IMR-90 (cell line): ENCODE measurements around the gene PIP5K1A. TPM values are rescaled to one million over a fixed set of nuclear protein-coding genes. Genes with fewer than 3 reads are reported as not detected.

Source experiments
- ATAC-seq: fragments of 200-7000 bp; cut with Tn5 transposase; 2 replicates; pipeline ENCODE4 v1.9.1; 2020; ENCODE audit warnings: low read depth, mild to moderate bottlenecking, moderate library complexity
- BruUV-seq: library from RNA; stranded (reverse); fragments of 400-500 nt; replicated peaks from 2 replicates; lab custom pipeline; 2021; lab: Mats Ljungman, UMichigan
- CTCF ChIA-PET: fragments of 300-600 bp; formaldehyde crosslinking; extraction: SDS; loops from one replicate; lab custom pipeline; 2021; ENCODE audit warnings: antibody characterized with exemption; lab: Yijun Ruan, JAX
- POLR2A ChIA-PET: fragments of 300-600 bp; sonication (Branson Sonifier 250); formaldehyde crosslinking; loops from one replicate; lab custom pipeline; 2022; ENCODE audit warnings: antibody characterized with exemption; ENCODE audit not compliant: unreplicated experiment; lab: Charles Lee
- DNase-seq: peaks from one replicate; pipeline ENCODE4 v3.0.0; 2013
- H2AFZ ChIP-seq: replicated peaks from 2 replicates; pipeline ENCODE3; 2013; ENCODE audit warnings: low read length, mild to moderate bottlenecking; ENCODE audit not compliant: poor library complexity
- H2AK5ac ChIP-seq: 2 replicates; pipeline ENCODE4 v1.6.1; 2013; ENCODE audit warnings: low read depth, low read length, inconsistent platforms
- H2AK9ac ChIP-seq: replicated peaks from 2 replicates; pipeline ENCODE3; 2013; ENCODE audit warnings: mild to moderate bottlenecking, low read depth, low read length, moderate library complexity; ENCODE audit not compliant: poor library complexity
- H2BK120ac ChIP-seq: 2 replicates; pipeline ENCODE4 v1.6.1; 2013; ENCODE audit warnings: low read depth, low read length, inconsistent platforms
- H2BK15ac ChIP-seq: 3 replicates; pipeline ENCODE4 v1.6.1; 2013; ENCODE audit warnings: low read depth, low read length, inconsistent platforms
- H2BK20ac ChIP-seq: 2 replicates; pipeline ENCODE4 v1.6.1; 2013; ENCODE audit warnings: low read depth, mild to moderate bottlenecking, inconsistent platforms, low read length, moderate library complexity
- H2BK5ac ChIP-seq: 2 replicates; pipeline ENCODE4 v1.6.1; 2013; ENCODE audit warnings: mild to moderate bottlenecking, low read depth, low read length, inconsistent platforms; ENCODE audit not compliant: poor library complexity, severe bottlenecking
- H3K14ac ChIP-seq: replicated peaks from 2 replicates; pipeline ENCODE4 v1.6.1; 2013; ENCODE audit warnings: low read depth, low read length, inconsistent platforms
- H3K18ac ChIP-seq: 2 replicates; pipeline ENCODE4 v1.6.1; 2013; ENCODE audit warnings: low read depth, low read length, control low read depth
- H3K23ac ChIP-seq: 2 replicates; pipeline ENCODE4 v1.6.1; 2013; ENCODE audit warnings: low read depth, low read length, inconsistent platforms
- H3K27ac ChIP-seq: 2 replicates; pipeline ENCODE4 v1.5.1; 2013; ENCODE audit warnings: mild to moderate bottlenecking, control low read depth, low read length; ENCODE audit not compliant: insufficient read depth
- H3K27me3 ChIP-seq: 2 replicates; pipeline ENCODE4 v1.6.1; 2013; ENCODE audit warnings: low read length; ENCODE audit not compliant: control insufficient read depth, insufficient read depth
- H3K36me3 ChIP-seq: 2 replicates; pipeline ENCODE4 v1.6.1; 2013; ENCODE audit warnings: low read length, mixed read lengths; ENCODE audit not compliant: control insufficient read depth, insufficient read depth
- H3K4ac ChIP-seq: 2 replicates; pipeline ENCODE4 v1.6.1; 2013; ENCODE audit warnings: low read depth, low read length, inconsistent platforms
- H3K4me1 ChIP-seq: 2 replicates; pipeline ENCODE4 v1.6.1; 2013; ENCODE audit warnings: low read length, mixed read lengths; ENCODE audit not compliant: control insufficient read depth, insufficient read depth
- H3K4me2 ChIP-seq: 2 replicates; pipeline ENCODE4 v1.6.1; 2013; ENCODE audit warnings: low read depth, mild to moderate bottlenecking, control low read depth, low read length, moderate library complexity
- H3K4me3 ChIP-seq: 2 replicates; pipeline ENCODE4 v1.5.1; 2013; ENCODE audit warnings: low read depth, mild to moderate bottlenecking, control low read depth, low read length, moderate library complexity; ENCODE audit not compliant: insufficient read depth
- H3K56ac ChIP-seq: 2 replicates; pipeline ENCODE4 v1.6.1; 2013; ENCODE audit warnings: low read length, inconsistent platforms; ENCODE audit not compliant: insufficient read depth; ENCODE audit errors: extremely low read depth
- H3K79me1 ChIP-seq, 2 experiments: 2 replicates each; pipeline ENCODE4 v1.6.1; 2013; ENCODE audit warnings: low read length in 2 of 2, inconsistent platforms in 1 of 2, low read depth in 1 of 2
- H3K9ac ChIP-seq: 2 replicates; pipeline ENCODE4 v1.6.1; 2013; ENCODE audit warnings: low read depth, low read length, control low read depth
- H3K9me1 ChIP-seq: 2 replicates; pipeline ENCODE4 v1.6.1; 2013; ENCODE audit warnings: low read length, inconsistent platforms; ENCODE audit not compliant: insufficient read depth
- H3K9me3 ChIP-seq: 2 replicates; pipeline ENCODE4 v1.6.1; 2013; ENCODE audit warnings: low read length; ENCODE audit not compliant: control insufficient read depth, insufficient read depth
- H4K20me1 ChIP-seq: 2 replicates; pipeline ENCODE4 v1.6.1; 2013; ENCODE audit warnings: low read length, inconsistent platforms; ENCODE audit not compliant: insufficient read depth
- H4K5ac ChIP-seq: 2 replicates; pipeline ENCODE4 v1.6.1; 2013; ENCODE audit warnings: mild to moderate bottlenecking, low read depth, low read length, control low read depth
- H4K8ac ChIP-seq, 2 experiments: 2 replicates each; pipeline ENCODE4 v1.6.1; 2013; ENCODE audit warnings: low read depth in 2 of 2, low read length in 2 of 2, control low read depth in 1 of 2, inconsistent platforms in 1 of 2
- H4K91ac ChIP-seq: 2 replicates; pipeline ENCODE4 v1.6.1; 2013; ENCODE audit warnings: low read depth, low read length, inconsistent platforms; ENCODE audit not compliant: insufficient read depth
- BHLHE40 ChIP-seq: fragments of 150-350 bp; IDR thresholded peaks from 2 replicates; pipeline ENCODE4 v1.6.1; 2016; ENCODE audit warnings: mild to moderate bottlenecking, low read depth, low read length
- CEBPB ChIP-seq: IDR thresholded peaks from 2 replicates; pipeline ENCODE4 v1.6.1; 2012; ENCODE audit warnings: low read depth, low read length, improper control_type of control experiment
- CHD1 ChIP-seq: IDR thresholded peaks from 2 replicates; pipeline ENCODE4 v1.6.1; 2012; ENCODE audit warnings: low read depth, low read length, improper control_type of control experiment
- FOS ChIP-seq: fragments of 150-350 bp; IDR thresholded peaks from 2 replicates; pipeline ENCODE4 v1.6.1; 2016; ENCODE audit warnings: low read depth, low read length
- MAFK ChIP-seq: IDR thresholded peaks from 2 replicates; pipeline ENCODE4 v1.6.1; 2012; ENCODE audit warnings: low read depth, low read length, improper control_type of control experiment
- MAZ ChIP-seq: IDR thresholded peaks from 2 replicates; pipeline ENCODE4 v1.6.1; 2012; ENCODE audit warnings: low read depth, mild to moderate bottlenecking, low read length, improper control_type of control experiment, moderate library complexity, borderline replicate concordance
- MXI1 ChIP-seq: IDR thresholded peaks from 2 replicates; pipeline ENCODE4 v1.6.1; 2012; ENCODE audit warnings: low read depth, mild to moderate bottlenecking, low read length, moderate library complexity, borderline replicate concordance
- NFE2L2 ChIP-seq: fragments of 150-350 bp; IDR thresholded peaks from 2 replicates; pipeline ENCODE4 v1.6.1; 2016; ENCODE audit warnings: low read depth, mild to moderate bottlenecking, low read length
- POLR2A ChIP-seq: IDR thresholded peaks from 2 replicates; pipeline ENCODE4 v1.6.1; 2012; ENCODE audit warnings: mild to moderate bottlenecking, low read depth, low read length
- RAD21 ChIP-seq: IDR thresholded peaks from 2 replicates; pipeline ENCODE4 v1.6.1; 2012; ENCODE audit warnings: low read length, improper control_type of control experiment
- RCOR1 ChIP-seq: IDR thresholded peaks from 2 replicates; pipeline ENCODE4 v1.6.1; 2012; ENCODE audit warnings: mild to moderate bottlenecking, low read length, improper control_type of control experiment; ENCODE audit not compliant: insufficient replicate concordance
- RFX5 ChIP-seq: IDR thresholded peaks from 2 replicates; pipeline ENCODE4 v1.8.0; 2012; ENCODE audit warnings: low read depth, mild to moderate bottlenecking, low read length, moderate library complexity
- SMC3 ChIP-seq: fragments of 150-350 bp; IDR thresholded peaks from 2 replicates; pipeline ENCODE4 v1.6.1; 2016; ENCODE audit warnings: low read depth, mild to moderate bottlenecking, antibody characterized with exemption, low read length, moderate library complexity
- WGBS, 2 experiments: methylation state at CpG; one replicate each; pipeline versions ENCODE4 v1.1.5 to v1.1.7; 2013; ENCODE audit warnings: missing lambda C conversion rate in 2 of 2; ENCODE audit not compliant: insufficient read length in 1 of 2; ENCODE audit errors: extremely low coverage in 2 of 2; 5-methylcytosine and 5-hydroxymethylcytosine counted together
- dilution Hi-C: fragments of 300-500 bp; cut with HindIII; formaldehyde crosslinking; loops from one replicate; pipeline ENCODE4 v1.14.3; 2018; ENCODE audit warnings: low sequenced_read_pairs; ENCODE audit not compliant: unreplicated experiment
- in situ Hi-C: fragments of 300-500 bp; cut with MboI; formaldehyde crosslinking; loops from 3 replicates; pipeline ENCODE4 v1.14.3; 2019; ENCODE audit warnings: low sequenced_read_pairs, inconsistent platforms, mixed read lengths
- intact Hi-C: fragments of 100-400 bp; cut with micrococcal nuclease; formaldehyde crosslinking; loops from 2 replicates; pipeline ENCODE4 v1.10.0; 2022
- polyA plus RNA-seq, 3 experiments: library from polyadenylated mRNA; depleted of rRNA; stranded (reverse); fragments of >200 nt; gene quantifications; 2 replicates each; pipeline ENCODE4 v1.2.3, GENCODE V29; 2012; ENCODE audit warnings: low replicate concordance in 1 of 3
- total RNA-seq: library from RNA; depleted of rRNA; stranded (reverse); fragments of >200 nt; gene quantifications from 2 replicates; pipeline ENCODE4 v1.2.3, GENCODE V29; 2012
- TF ChIP-seq, protein P1 (sequence below): fragments of 150-350 bp; IDR thresholded peaks from 2 replicates; pipeline ENCODE4 v1.6.1; 2016; ENCODE audit warnings: low read depth, mild to moderate bottlenecking, low read length, moderate library complexity, borderline replicate concordance
- TF ChIP-seq, protein P2 (sequence below): fragments of 150-350 bp; IDR thresholded peaks from 2 replicates; pipeline ENCODE4 v1.6.1; 2017; ENCODE audit warnings: mild to moderate bottlenecking, antibody characterized with exemption, low read length, low read depth
- TF ChIP-seq, protein P3 (sequence below): conservative IDR thresholded peaks from 2 replicates; pipeline ENCODE4 v1.5.1; 2012; ENCODE audit warnings: mild to moderate bottlenecking, low read depth, low read length, improper control_type of control experiment

PIP5K1A gene
- total and polyA plus RNA-seq, 2 of the 4 experiments (the other 2 are of a cell fraction) = 59.1 to 105 TPM

DNA sequence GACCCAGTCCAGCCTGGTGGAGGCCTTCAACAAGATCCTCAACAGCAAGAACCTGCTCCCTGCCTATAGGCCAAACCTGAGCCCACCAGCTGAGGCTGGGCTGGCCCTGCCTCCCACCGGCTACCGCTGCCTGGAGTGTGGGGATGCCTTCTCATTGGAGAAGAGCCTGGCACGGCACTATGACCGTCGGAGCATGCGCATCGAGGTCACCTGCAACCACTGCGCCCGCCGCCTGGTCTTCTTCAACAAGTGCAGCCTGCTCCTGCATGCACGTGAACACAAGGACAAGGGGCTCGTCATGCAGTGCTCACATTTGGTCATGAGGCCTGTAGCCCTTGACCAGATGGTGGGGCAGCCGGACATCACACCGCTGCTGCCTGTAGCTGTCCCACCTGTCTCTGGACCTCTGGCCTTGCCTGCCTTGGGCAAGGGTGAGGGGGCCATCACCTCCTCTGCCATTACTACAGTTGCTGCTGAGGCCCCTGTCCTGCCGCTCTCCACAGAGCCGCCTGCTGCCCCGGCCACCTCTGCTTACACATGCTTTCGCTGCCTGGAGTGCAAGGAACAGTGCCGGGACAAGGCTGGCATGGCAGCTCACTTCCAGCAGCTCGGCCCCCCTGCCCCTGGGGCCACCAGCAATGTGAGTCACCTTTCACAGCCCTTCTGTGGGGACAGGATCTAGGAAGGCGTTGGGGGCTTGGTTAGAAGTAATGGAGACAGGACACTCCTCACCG lies 89.6 kb downstream of the PIP5K1A start:
- POLR2A ChIA-PET = no interaction called here
- no peaks in the 10 kb centered on the region for H3K9me1 ChIP-seq
- H3K14ac ChIP-seq = no peak overlapping the region
- CTCF ChIA-PET = no interaction called here
- no peak overlapping the region for H2BK15ac ChIP-seq
- dilution Hi-C loops (no loop called here), intact Hi-C loops (no loop called here), in situ Hi-C loops (no loop called here)
- no peaks in the 10 kb centered on the region for H3K9me3 ChIP-seq
- H3K4me2 ChIP-seq = no peak overlapping the region
- H4K91ac ChIP-seq = no peak overlapping the region
- H3K4me3 ChIP-seq = no peak overlapping the region
- DNase-seq (no peak), ATAC-seq (no peak)
- no peak overlapping the region for H2AFZ ChIP-seq
- H3K23ac ChIP-seq = no peak overlapping the region
- no peak overlapping the region for H2BK5ac ChIP-seq
- no peak overlapping the region for H2BK20ac ChIP-seq
- H3K9ac ChIP-seq = no peak overlapping the region
- peaks cover 16 to 72% of the 10 kb centered on the region in 2 experiments for H3K79me1 ChIP-seq
- H2BK120ac ChIP-seq = no peak overlapping the region
- H3K56ac ChIP-seq = no peak overlapping the region
- no peak overlapping the region for H2AK5ac ChIP-seq
- peaks cover 68% of the 10 kb centered on the region for H3K36me3 ChIP-seq
- WGBS, 2 experiments = 91% methylated on average over 13 of the region's 22 CpGs; no CpG with 5 or more reads in 1 of the 2 experiments
- H3K27ac ChIP-seq = no peak overlapping the region
- no peak overlapping the region for H2AK9ac ChIP-seq
- no TSS peak for BruUV-seq
- H4K5ac ChIP-seq = no peak overlapping the region
- no peaks in the 10 kb centered on the region for H3K27me3 ChIP-seq
- H4K8ac ChIP-seq = no peak overlapping the region
- TF ChIP-seq, protein P1, sequence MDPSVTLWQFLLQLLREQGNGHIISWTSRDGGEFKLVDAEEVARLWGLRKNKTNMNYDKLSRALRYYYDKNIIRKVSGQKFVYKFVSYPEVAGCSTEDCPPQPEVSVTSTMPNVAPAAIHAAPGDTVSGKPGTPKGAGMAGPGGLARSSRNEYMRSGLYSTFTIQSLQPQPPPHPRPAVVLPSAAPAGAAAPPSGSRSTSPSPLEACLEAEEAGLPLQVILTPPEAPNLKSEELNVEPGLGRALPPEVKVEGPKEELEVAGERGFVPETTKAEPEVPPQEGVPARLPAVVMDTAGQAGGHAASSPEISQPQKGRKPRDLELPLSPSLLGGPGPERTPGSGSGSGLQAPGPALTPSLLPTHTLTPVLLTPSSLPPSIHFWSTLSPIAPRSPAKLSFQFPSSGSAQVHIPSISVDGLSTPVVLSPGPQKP = no peak
- TF ChIP-seq RCOR1 (no peak), MAZ (no peak), CHD1 (no peak), POLR2A (no peak), CEBPB (no peak), MXI1 (no peak), FOS (no peak), MAFK (no peak), NFE2L2 (no peak), SMC3 (no peak), RAD21 (no peak), RFX5 (no peak), BHLHE40 (no peak)
- TF ChIP-seq, protein P2, sequence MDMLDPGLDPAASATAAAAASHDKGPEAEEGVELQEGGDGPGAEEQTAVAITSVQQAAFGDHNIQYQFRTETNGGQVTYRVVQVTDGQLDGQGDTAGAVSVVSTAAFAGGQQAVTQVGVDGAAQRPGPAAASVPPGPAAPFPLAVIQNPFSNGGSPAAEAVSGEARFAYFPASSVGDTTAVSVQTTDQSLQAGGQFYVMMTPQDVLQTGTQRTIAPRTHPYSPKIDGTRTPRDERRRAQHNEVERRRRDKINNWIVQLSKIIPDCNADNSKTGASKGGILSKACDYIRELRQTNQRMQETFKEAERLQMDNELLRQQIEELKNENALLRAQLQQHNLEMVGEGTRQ = no peak
- TF ChIP-seq, protein P3, sequence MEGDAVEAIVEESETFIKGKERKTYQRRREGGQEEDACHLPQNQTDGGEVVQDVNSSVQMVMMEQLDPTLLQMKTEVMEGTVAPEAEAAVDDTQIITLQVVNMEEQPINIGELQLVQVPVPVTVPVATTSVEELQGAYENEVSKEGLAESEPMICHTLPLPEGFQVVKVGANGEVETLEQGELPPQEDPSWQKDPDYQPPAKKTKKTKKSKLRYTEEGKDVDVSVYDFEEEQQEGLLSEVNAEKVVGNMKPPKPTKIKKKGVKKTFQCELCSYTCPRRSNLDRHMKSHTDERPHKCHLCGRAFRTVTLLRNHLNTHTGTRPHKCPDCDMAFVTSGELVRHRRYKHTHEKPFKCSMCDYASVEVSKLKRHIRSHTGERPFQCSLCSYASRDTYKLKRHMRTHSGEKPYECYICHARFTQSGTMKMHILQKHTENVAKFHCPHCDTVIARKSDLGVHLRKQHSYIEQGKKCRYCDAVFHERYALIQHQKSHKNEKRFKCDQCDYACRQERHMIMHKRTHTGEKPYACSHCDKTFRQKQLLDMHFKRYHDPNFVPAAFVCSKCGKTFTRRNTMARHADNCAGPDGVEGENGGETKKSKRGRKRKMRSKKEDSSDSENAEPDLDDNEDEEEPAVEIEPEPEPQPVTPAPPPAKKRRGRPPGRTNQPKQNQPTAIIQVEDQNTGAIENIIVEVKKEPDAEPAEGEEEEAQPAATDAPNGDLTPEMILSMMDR = no peak
- H3K4ac ChIP-seq = no peak overlapping the region
- peaks cover 5% of the 10 kb centered on the region; the same call in 1 of the 2 replicates for H3K4me1 ChIP-seq
- H3K18ac ChIP-seq = no peak overlapping the region
- H4K20me1 ChIP-seq = peaks cover 39% of the 10 kb centered on the region
